GM12878 (cell line): Measurements from ENCODE around the gene WNT5A.

Experiments
- EP300 ChIP-seq, 2 experiments: fragments of 150-350 bp in 1 of 2; IDR thresholded peaks; 2 replicates each; pipeline ENCODE4 v1.6.1; 2011 to 2012; ENCODE audit warnings: low read depth in 2 of 2, low read length in 2 of 2, borderline replicate concordance in 1 of 2, improper control_type of control experiment in 1 of 2, inconsistent platforms in 1 of 2; ENCODE audit not compliant: control insufficient read depth in 1 of 2
- POLR2A ChIP-seq: IDR thresholded peaks from 2 replicates; pipeline ENCODE4 v1.6.1; 2011; ENCODE audit warnings: low read depth, mild to moderate bottlenecking, low read length
- SUZ12 ChIP-seq: fragments of 200-600 bp; sonication (generic); IDR thresholded peaks from one replicate; pipeline ENCODE4 v1.6.1; 2018; ENCODE audit warnings: antibody characterized with exemption, mild to moderate bottlenecking; ENCODE audit not compliant: unreplicated experiment
- TF ChIP-seq, protein P1 (sequence below): IDR thresholded peaks from 2 replicates; pipeline ENCODE4 v1.6.1; 2012; ENCODE audit warnings: mild to moderate bottlenecking, low read depth, low read length
- TF ChIP-seq, protein P2 (sequence below), 3 experiments: IDR thresholded peaks in 2 of 3; conservative IDR thresholded peaks in 1 of 3; 2 replicates each; pipeline ENCODE4 v1.5.1; 2011; ENCODE audit warnings: low read depth in 3 of 3, low read length in 3 of 3, mild to moderate bottlenecking in 3 of 3, control low read depth in 2 of 3, moderate library complexity in 2 of 3, inconsistent platforms in 1 of 3, mixed read lengths in 1 of 3; ENCODE audit not compliant: control insufficient read depth in 2 of 3, insufficient read depth in 1 of 3; ENCODE audit errors: extremely low read depth in 1 of 3
- TF ChIP-seq, protein P3 (sequence below): IDR thresholded peaks from 2 replicates; pipeline ENCODE4 v1.6.1; 2012; ENCODE audit warnings: improper control_type of control experiment, low read depth, low read length; ENCODE audit not compliant: insufficient replicate concordance

DNA sequence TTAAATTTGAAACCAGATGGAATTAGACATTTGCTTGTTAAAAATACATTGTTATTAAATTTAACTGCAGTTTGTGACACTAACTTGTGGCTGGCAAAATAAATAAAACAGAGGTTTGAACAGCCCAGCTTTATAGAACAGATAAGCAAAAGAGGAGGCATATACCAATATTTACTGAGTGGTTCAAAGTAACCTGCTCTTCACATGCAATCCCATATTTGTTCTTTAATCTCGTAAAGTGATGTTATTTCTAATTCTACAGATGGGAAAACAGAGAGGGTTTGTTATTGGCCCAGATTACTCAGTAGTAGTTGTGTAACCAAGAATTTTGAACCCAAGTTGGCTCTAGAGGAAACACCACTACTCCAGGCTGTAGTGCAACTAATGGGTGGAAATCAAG lies 37.6 kb downstream of the WNT5A start:
- no peak for TF ChIP-seq EP300 (IDR thresholded peaks at IDR 0.05; ENCODE audit: borderline replicate concordance in 1 of 2, control insufficient read depth in 1 of 2, low read depth in 2 of 2, low read length in 2 of 2)
- no peak for TF ChIP-seq POLR2A
- TF ChIP-seq, protein P1, sequence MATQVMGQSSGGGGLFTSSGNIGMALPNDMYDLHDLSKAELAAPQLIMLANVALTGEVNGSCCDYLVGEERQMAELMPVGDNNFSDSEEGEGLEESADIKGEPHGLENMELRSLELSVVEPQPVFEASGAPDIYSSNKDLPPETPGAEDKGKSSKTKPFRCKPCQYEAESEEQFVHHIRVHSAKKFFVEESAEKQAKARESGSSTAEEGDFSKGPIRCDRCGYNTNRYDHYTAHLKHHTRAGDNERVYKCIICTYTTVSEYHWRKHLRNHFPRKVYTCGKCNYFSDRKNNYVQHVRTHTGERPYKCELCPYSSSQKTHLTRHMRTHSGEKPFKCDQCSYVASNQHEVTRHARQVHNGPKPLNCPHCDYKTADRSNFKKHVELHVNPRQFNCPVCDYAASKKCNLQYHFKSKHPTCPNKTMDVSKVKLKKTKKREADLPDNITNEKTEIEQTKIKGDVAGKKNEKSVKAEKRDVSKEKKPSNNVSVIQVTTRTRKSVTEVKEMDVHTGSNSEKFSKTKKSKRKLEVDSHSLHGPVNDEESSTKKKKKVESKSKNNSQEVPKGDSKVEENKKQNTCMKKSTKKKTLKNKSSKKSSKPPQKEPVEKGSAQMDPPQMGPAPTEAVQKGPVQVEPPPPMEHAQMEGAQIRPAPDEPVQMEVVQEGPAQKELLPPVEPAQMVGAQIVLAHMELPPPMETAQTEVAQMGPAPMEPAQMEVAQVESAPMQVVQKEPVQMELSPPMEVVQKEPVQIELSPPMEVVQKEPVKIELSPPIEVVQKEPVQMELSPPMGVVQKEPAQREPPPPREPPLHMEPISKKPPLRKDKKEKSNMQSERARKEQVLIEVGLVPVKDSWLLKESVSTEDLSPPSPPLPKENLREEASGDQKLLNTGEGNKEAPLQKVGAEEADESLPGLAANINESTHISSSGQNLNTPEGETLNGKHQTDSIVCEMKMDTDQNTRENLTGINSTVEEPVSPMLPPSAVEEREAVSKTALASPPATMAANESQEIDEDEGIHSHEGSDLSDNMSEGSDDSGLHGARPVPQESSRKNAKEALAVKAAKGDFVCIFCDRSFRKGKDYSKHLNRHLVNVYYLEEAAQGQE: no peak
- TF ChIP-seq, protein P2, sequence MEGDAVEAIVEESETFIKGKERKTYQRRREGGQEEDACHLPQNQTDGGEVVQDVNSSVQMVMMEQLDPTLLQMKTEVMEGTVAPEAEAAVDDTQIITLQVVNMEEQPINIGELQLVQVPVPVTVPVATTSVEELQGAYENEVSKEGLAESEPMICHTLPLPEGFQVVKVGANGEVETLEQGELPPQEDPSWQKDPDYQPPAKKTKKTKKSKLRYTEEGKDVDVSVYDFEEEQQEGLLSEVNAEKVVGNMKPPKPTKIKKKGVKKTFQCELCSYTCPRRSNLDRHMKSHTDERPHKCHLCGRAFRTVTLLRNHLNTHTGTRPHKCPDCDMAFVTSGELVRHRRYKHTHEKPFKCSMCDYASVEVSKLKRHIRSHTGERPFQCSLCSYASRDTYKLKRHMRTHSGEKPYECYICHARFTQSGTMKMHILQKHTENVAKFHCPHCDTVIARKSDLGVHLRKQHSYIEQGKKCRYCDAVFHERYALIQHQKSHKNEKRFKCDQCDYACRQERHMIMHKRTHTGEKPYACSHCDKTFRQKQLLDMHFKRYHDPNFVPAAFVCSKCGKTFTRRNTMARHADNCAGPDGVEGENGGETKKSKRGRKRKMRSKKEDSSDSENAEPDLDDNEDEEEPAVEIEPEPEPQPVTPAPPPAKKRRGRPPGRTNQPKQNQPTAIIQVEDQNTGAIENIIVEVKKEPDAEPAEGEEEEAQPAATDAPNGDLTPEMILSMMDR (IDR thresholded peaks at IDR 0.05 in 2 of 3, conservative IDR thresholded peaks at IDR 0.05 in 1 of 3; ENCODE audit: control insufficient read depth in 2 of 3, extremely low read depth in 1 of 3, insufficient read depth in 1 of 3, low read depth in 3 of 3, low read length in 3 of 3): no peak
- TF ChIP-seq SUZ12: no peak
- TF ChIP-seq, protein P3, sequence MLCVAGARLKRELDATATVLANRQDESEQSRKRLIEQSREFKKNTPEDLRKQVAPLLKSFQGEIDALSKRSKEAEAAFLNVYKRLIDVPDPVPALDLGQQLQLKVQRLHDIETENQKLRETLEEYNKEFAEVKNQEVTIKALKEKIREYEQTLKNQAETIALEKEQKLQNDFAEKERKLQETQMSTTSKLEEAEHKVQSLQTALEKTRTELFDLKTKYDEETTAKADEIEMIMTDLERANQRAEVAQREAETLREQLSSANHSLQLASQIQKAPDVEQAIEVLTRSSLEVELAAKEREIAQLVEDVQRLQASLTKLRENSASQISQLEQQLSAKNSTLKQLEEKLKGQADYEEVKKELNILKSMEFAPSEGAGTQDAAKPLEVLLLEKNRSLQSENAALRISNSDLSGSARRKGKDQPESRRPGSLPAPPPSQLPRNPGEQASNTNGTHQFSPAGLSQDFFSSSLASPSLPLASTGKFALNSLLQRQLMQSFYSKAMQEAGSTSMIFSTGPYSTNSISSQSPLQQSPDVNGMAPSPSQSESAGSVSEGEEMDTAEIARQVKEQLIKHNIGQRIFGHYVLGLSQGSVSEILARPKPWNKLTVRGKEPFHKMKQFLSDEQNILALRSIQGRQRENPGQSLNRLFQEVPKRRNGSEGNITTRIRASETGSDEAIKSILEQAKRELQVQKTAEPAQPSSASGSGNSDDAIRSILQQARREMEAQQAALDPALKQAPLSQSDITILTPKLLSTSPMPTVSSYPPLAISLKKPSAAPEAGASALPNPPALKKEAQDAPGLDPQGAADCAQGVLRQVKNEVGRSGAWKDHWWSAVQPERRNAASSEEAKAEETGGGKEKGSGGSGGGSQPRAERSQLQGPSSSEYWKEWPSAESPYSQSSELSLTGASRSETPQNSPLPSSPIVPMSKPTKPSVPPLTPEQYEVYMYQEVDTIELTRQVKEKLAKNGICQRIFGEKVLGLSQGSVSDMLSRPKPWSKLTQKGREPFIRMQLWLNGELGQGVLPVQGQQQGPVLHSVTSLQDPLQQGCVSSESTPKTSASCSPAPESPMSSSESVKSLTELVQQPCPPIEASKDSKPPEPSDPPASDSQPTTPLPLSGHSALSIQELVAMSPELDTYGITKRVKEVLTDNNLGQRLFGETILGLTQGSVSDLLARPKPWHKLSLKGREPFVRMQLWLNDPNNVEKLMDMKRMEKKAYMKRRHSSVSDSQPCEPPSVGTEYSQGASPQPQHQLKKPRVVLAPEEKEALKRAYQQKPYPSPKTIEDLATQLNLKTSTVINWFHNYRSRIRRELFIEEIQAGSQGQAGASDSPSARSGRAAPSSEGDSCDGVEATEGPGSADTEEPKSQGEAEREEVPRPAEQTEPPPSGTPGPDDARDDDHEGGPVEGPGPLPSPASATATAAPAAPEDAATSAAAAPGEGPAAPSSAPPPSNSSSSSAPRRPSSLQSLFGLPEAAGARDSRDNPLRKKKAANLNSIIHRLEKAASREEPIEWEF: no peak
